GM23338 (cell line): Measurements from ENCODE around the gene C1orf174.

Source experiments
- CREB1 ChIP-seq: fragments of 250-450 bp; sonication (Bioruptor Pico); IDR thresholded peaks from 2 replicates; pipeline ENCODE4 v1.5.0; 2020; ENCODE audit warnings: low read depth, mild to moderate bottlenecking, moderate library complexity
- CTCF ChIP-seq, 2 experiments: fragments of 200-600 bp in 1 of 2; sonication (generic) in 1 of 2; conservative IDR thresholded peaks; 2 replicates each; pipeline versions ENCODE4 v1.5.1 to v1.6.1; 2016 to 2017; ENCODE audit warnings: antibody characterized with exemption in 2 of 2, low read depth in 2 of 2, mild to moderate bottlenecking in 2 of 2, moderate library complexity in 1 of 2
- EZH2 ChIP-seq: fragments of 200-600 bp; sonication (generic); IDR thresholded peaks from one replicate; pipeline ENCODE4 v1.8.0; 2017; ENCODE audit warnings: antibody characterized with exemption, mild to moderate bottlenecking, low read depth; ENCODE audit not compliant: unreplicated experiment
- EZH2phosphoT487 ChIP-seq: fragments of 200-600 bp; sonication (generic); IDR thresholded peaks from one replicate; pipeline ENCODE4 v1.8.1; 2018; ENCODE audit warnings: antibody characterized with exemption; ENCODE audit not compliant: unreplicated experiment
- POLR2AphosphoS5 ChIP-seq: IDR thresholded peaks from 2 replicates; pipeline ENCODE4 v1.6.1; 2016; ENCODE audit warnings: antibody characterized with exemption, low read depth
- ZNF114 ChIP-seq: fragments of 250-450 bp; sonication (Bioruptor Pico); IDR thresholded peaks from 2 replicates; pipeline ENCODE4 v1.5.0; 2020; ENCODE audit warnings: mild to moderate bottlenecking, moderate library complexity
- ZNF331 ChIP-seq: fragments of 250-450 bp; sonication (Bioruptor Pico); IDR thresholded peaks from 2 replicates; pipeline ENCODE4 v1.5.0; 2020; ENCODE audit warnings: low read depth, mild to moderate bottlenecking, moderate library complexity

- TF ChIP-seq CTCF (conservative IDR thresholded peaks at IDR 0.05; ENCODE audit: low read depth in 2 of 2) (no peak), EZH2phosphoT487 (no peak), EZH2 (no peak), ZNF331 (CRISPR knock-in tag) (no peak), ZNF114 (no peak), POLR2AphosphoS5 (no peak), CREB1 (no peak)
Observed at GRCh38 chr1:3847081-3847480, 53.0 kb downstream of the C1orf174 start.
